ENCODE measurements around the gene DHRS3. TPM values are rescaled to one million over a fixed set of nuclear protein-coding genes. Genes with fewer than 3 reads are reported as not detected.

Gene DHRS3
- total RNA-seq, 1 experiment from 2014 or later: 87.0 TPM

- intact Hi-C loops (cut with micrococcal nuclease): no loop called here
- Histone ChIP-seq H3K79me2 (ENCODE audit: insufficient read depth, low read length) (no peaks in the 10 kb centered on the region), H3K4me1 (ENCODE audit: control insufficient read depth in 1 of 2, insufficient read depth in 2 of 2, low read length in 2 of 2) (no peaks in the 10 kb centered on the region), H3K4me3 (replicated peaks in 1 of 2; ENCODE audit: low read depth in 1 of 2, low read length in 2 of 2) (no peak overlapping the region), H3K9me3 (ENCODE audit: control insufficient read depth in 1 of 2, insufficient read depth in 1 of 2, low read depth in 1 of 2, low read length in 2 of 2) (no peaks in the 10 kb centered on the region), H4K20me1 (ENCODE audit: insufficient read depth) (no peaks in the 10 kb centered on the region), H3K4me2 (ENCODE audit: low read length) (no peak overlapping the region), H3K27ac (ENCODE audit: low read depth, low read length) (no peak overlapping the region), H3K27me3 (ENCODE audit: insufficient read depth, low read length) (no peaks in the 10 kb centered on the region), H2AFZ (ENCODE audit: low read depth, low read length, poor library complexity, severe bottlenecking) (no peak overlapping the region), H3K36me3 (ENCODE audit: control insufficient read depth in 1 of 2, insufficient read depth in 2 of 2, low read length in 2 of 2) (no peaks in the 10 kb centered on the region), H3K9ac (ENCODE audit: low read length) (no peak overlapping the region), H3K9me2 (ENCODE audit: insufficient read depth) (no peaks in the 10 kb centered on the region)
- ATAC-seq (no peak), DNase-seq (ENCODE audit: low read depth, low spot score) (no peak)
- TF ChIP-seq FOSL1 (IDR thresholded peaks at IDR 0.05; ENCODE audit: low read depth) (no peak), ELF1 (IDR thresholded peaks at IDR 0.05; ENCODE audit: borderline replicate concordance, low read depth) (no peak), EZH2 (IDR thresholded peaks at IDR 0.05) (no peak), POLR2AphosphoS5 (IDR thresholded peaks at IDR 0.05; ENCODE audit: low read depth, low read length) (no peak), RAD21 (IDR thresholded peaks at IDR 0.05; ENCODE audit: low read depth) (no peak), MAX (IDR thresholded peaks at IDR 0.05) (no peak), CEBPB (IDR thresholded peaks at IDR 0.05; ENCODE audit: low read depth) (no peak), SP1 (IDR thresholded peaks at IDR 0.05; ENCODE audit: low read depth) (no peak), POLR2A (IDR thresholded peaks at IDR 0.05; ENCODE audit: borderline replicate concordance, extremely low read depth, insufficient read depth, insufficient read length) (no peak), TCF7L2 (IDR thresholded peaks at IDR 0.05; ENCODE audit: borderline replicate concordance, extremely low read depth, insufficient read depth, insufficient read length) (no peak), JUND (IDR thresholded peaks at IDR 0.05) (no peak)
- RAD21 ChIA-PET (ENCODE audit: low non-redundant PET in 1 of 2, low total read pairs in 2 of 2, uncharacterized antibody in 2 of 2, unreplicated experiment in 2 of 2): no interaction called here
- no TSS peak for BruUV-seq (replicated peaks)
- POLR2A ChIA-PET: no interaction called here
- CTCF ChIA-PET: no interaction called here
Observed at GRCh38 chr1:12630946-12631530, 13.0 kb upstream of the DHRS3 start.

Measured in HCT116 (cell line).